ENCODE measurements around the gene KIRREL3.

KIRREL3 gene

GRCh38 chr11:126663749-126664592 lies 336.6 kb downstream of the KIRREL3 start:
- DNase-seq (ENCODE audit: low spot score): no peak

GRCh38 chr11:126662035-126662790 lies 338.4 kb downstream of the KIRREL3 start:
- DNase-seq (ENCODE audit: low spot score): no peak

GRCh38 chr11:126660761-126661425 lies 339.7 kb downstream of the KIRREL3 start:
- no peak for DNase-seq (ENCODE audit: low spot score)

GRCh38 chr11:126660321-126660720 lies 340.2 kb downstream of the KIRREL3 start:
- no peak for DNase-seq (ENCODE audit: low spot score)

- DNase-seq (ENCODE audit: low spot score): no peak
Measured at GRCh38 chr11:126658306-126659056, 342.1 kb downstream of the KIRREL3 start.

GRCh38 chr11:126655807-126656128 lies 344.8 kb downstream of the KIRREL3 start:
- DNase-seq (ENCODE audit: low spot score): no peak

- no peak for DNase-seq (ENCODE audit: low spot score)
Measured at GRCh38 chr11:126654886-126655806, 345.4 kb downstream of the KIRREL3 start.

- no peak for DNase-seq (ENCODE audit: low spot score)
Measured at GRCh38 chr11:126653040-126653439, 347.5 kb downstream of the KIRREL3 start.

GRCh38 chr11:126647735-126648134 lies 352.8 kb downstream of the KIRREL3 start:
- DNase-seq (ENCODE audit: low spot score): no peak

GRCh38 chr11:126646701-126647557 lies 353.6 kb downstream of the KIRREL3 start:
- no peak for DNase-seq (ENCODE audit: low spot score)

- DNase-seq (ENCODE audit: low spot score): no peak
Measured at GRCh38 chr11:126645186-126645585, 355.4 kb downstream of the KIRREL3 start.

- DNase-seq (ENCODE audit: low spot score): no peak
Measured at GRCh38 chr11:126640186-126640585, 360.4 kb downstream of the KIRREL3 start.

- DNase-seq (ENCODE audit: low spot score): no peak
Measured at GRCh38 chr11:126639692-126640091, 360.9 kb downstream of the KIRREL3 start.

GRCh38 chr11:126638648-126639047 lies 361.9 kb downstream of the KIRREL3 start:
- no peak for DNase-seq (ENCODE audit: low spot score)

- no peak for DNase-seq (ENCODE audit: low spot score)
Measured at GRCh38 chr11:126637795-126638175, 362.8 kb downstream of the KIRREL3 start.

GRCh38 chr11:126636911-126637794 lies 363.4 kb downstream of the KIRREL3 start:
- no peak for DNase-seq (ENCODE audit: low spot score)

GRCh38 chr11:126635511-126635910 lies 365.1 kb downstream of the KIRREL3 start:
- DNase-seq (ENCODE audit: low spot score): no peak

- no peak for DNase-seq (ENCODE audit: low spot score)
Measured at GRCh38 chr11:126634963-126635362, 365.6 kb downstream of the KIRREL3 start.

GRCh38 chr11:126633330-126633729 lies 367.2 kb downstream of the KIRREL3 start:
- no peak for DNase-seq (ENCODE audit: low spot score)

Measured in iPS-NIHi11 (cell line).